Measurements from ENCODE around the gene SGO1.

Gene SGO1

DNA sequence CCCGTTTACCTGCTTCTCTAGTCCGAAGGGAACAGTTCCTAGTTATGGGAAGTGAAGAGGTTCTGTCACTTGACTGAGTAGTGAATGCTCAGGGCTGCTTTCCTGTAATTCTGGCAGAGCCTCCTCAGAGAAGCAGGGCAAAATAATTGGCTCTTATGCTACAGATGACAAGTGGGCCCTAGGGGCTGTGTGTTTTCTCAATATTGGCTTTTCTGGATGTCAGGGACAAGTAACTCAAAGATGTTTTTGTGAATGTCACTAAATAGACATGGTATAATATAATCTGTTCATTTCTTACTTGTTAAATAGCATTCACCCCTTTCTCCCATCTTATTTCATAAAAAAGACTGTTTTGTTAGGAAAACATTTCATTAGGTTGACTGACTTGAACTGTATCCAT lies 40.1 kb downstream of the SGO1 start:
- TF ChIP-seq, protein P1, sequence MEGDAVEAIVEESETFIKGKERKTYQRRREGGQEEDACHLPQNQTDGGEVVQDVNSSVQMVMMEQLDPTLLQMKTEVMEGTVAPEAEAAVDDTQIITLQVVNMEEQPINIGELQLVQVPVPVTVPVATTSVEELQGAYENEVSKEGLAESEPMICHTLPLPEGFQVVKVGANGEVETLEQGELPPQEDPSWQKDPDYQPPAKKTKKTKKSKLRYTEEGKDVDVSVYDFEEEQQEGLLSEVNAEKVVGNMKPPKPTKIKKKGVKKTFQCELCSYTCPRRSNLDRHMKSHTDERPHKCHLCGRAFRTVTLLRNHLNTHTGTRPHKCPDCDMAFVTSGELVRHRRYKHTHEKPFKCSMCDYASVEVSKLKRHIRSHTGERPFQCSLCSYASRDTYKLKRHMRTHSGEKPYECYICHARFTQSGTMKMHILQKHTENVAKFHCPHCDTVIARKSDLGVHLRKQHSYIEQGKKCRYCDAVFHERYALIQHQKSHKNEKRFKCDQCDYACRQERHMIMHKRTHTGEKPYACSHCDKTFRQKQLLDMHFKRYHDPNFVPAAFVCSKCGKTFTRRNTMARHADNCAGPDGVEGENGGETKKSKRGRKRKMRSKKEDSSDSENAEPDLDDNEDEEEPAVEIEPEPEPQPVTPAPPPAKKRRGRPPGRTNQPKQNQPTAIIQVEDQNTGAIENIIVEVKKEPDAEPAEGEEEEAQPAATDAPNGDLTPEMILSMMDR (IDR thresholded peaks at IDR 0.05; ENCODE audit: low read length) = no peak
- TF ChIP-seq EZH2phosphoT487 (IDR thresholded peaks at IDR 0.05; ENCODE audit: low read length) = no peak
- TF ChIP-seq EZH2 (optimal IDR thresholded peaks at IDR 0.05; ENCODE audit: low read depth, low read length) = no peak

DNA sequence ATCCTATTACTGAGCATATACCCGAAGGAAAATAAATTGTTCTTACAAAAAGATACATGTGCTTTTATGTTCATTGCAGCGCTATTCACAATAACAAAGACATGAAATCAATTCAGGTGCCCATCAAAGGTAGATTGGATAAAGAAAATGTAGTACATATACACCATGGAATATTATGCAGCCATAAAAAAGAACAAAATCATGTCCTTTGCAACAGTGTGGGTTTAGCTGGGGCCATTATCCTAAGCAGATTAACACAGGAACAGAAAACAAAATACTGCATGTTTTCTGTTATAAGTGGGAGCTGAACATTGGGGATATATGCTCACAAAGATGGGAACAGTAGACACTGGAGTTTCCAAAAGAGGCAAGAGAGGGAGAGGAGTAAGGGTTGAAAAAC lies 42.5 kb downstream of the SGO1 start:
- H3K27me3 ChIP-seq (replicated peaks; ENCODE audit: insufficient read depth, low read length) = no peaks in the 10 kb centered on the region
- no peaks in the 10 kb centered on the region for H3K9me3 ChIP-seq (replicated peaks; ENCODE audit: insufficient read depth, low read length)
- no peak for DNase-seq
- H3K79me2 ChIP-seq (ENCODE audit: low read length) = no peaks in the 10 kb centered on the region
- no peak overlapping the region for H3K4me3 ChIP-seq (ENCODE audit: low read length)
- no peak overlapping the region for H2AFZ ChIP-seq (ENCODE audit: low read length)
- H3K4me2 ChIP-seq (ENCODE audit: low read depth, low read length) = no peak overlapping the region
- H3K36me3 ChIP-seq (replicated peaks; ENCODE audit: insufficient read depth, low read length) = no peaks in the 10 kb centered on the region; the same call in 1 of the 2 replicates
- TF ChIP-seq EZH2phosphoT487 (IDR thresholded peaks at IDR 0.05; ENCODE audit: low read length) (no peak), EZH2 (optimal IDR thresholded peaks at IDR 0.05; ENCODE audit: low read depth, low read length) (no peak)
- TF ChIP-seq, protein P1 (IDR thresholded peaks at IDR 0.05; ENCODE audit: low read length) = no peak
- no peak overlapping the region for H3K27ac ChIP-seq (ENCODE audit: low read length)
- H3K9ac ChIP-seq (ENCODE audit: low read length) = no peak overlapping the region
- H3K4me1 ChIP-seq (ENCODE audit: low read length) = no peaks in the 10 kb centered on the region
- no peaks in the 10 kb centered on the region for H4K20me1 ChIP-seq (ENCODE audit: insufficient read depth, low read length)
- H3F3A ChIP-seq (ENCODE audit: insufficient read depth, low read length) = no peaks in the 10 kb centered on the region
- H3K9me2 ChIP-seq (replicated peaks; ENCODE audit: insufficient read depth, low read length) = no peaks in the 10 kb centered on the region

More for the DNA sequence above, 40.1 kb downstream of the SGO1 start:
- H2AFZ ChIP-seq (ENCODE audit: low read length) = no peak overlapping the region
- no peaks in the 10 kb centered on the region for H3K27me3 ChIP-seq (replicated peaks; ENCODE audit: insufficient read depth, low read length)
- H3K27ac ChIP-seq (ENCODE audit: low read length) = no peak overlapping the region
- H3K36me3 ChIP-seq (replicated peaks; ENCODE audit: insufficient read depth, low read length) = no peaks in the 10 kb centered on the region
- no peaks in the 10 kb centered on the region for H4K20me1 ChIP-seq (ENCODE audit: insufficient read depth, low read length)
- H3K9ac ChIP-seq (ENCODE audit: low read length) = no peak overlapping the region
- H3K4me3 ChIP-seq (ENCODE audit: low read length) = no peak overlapping the region
- H3F3A ChIP-seq (ENCODE audit: insufficient read depth, low read length) = no peaks in the 10 kb centered on the region
- no peaks in the 10 kb centered on the region for H3K9me3 ChIP-seq (replicated peaks; ENCODE audit: insufficient read depth, low read length)
- no peak for DNase-seq
- H3K4me1 ChIP-seq (ENCODE audit: low read length) = no peaks in the 10 kb centered on the region
- H3K79me2 ChIP-seq (ENCODE audit: low read length) = no peaks in the 10 kb centered on the region
- no peaks in the 10 kb centered on the region for H3K9me2 ChIP-seq (replicated peaks; ENCODE audit: insufficient read depth, low read length)
- H3K4me2 ChIP-seq (ENCODE audit: low read depth, low read length) = no peak overlapping the region

GRCh38 chr3:20142517-20142916 lies 43.5 kb downstream of the SGO1 start:
- TF ChIP-seq EZH2phosphoT487 (IDR thresholded peaks at IDR 0.05; ENCODE audit: low read length) (no peak), EZH2 (optimal IDR thresholded peaks at IDR 0.05; ENCODE audit: low read depth, low read length) (no peak)
- TF ChIP-seq, protein P1 (IDR thresholded peaks at IDR 0.05; ENCODE audit: low read length) = no peak
- no peaks in the 10 kb centered on the region for H3K9me2 ChIP-seq (replicated peaks; ENCODE audit: insufficient read depth, low read length)
- H3K4me1 ChIP-seq (ENCODE audit: low read length) = no peaks in the 10 kb centered on the region
- no peak overlapping the region for H2AFZ ChIP-seq (ENCODE audit: low read length)
- no peaks in the 10 kb centered on the region; the same call in 1 of the 2 replicates for H3K36me3 ChIP-seq (replicated peaks; ENCODE audit: insufficient read depth, low read length)
- no peaks in the 10 kb centered on the region for H3F3A ChIP-seq (ENCODE audit: insufficient read depth, low read length)
- H3K27ac ChIP-seq (ENCODE audit: low read length) = no peak overlapping the region
- H3K9me3 ChIP-seq (replicated peaks; ENCODE audit: insufficient read depth, low read length) = no peaks in the 10 kb centered on the region
- no peak overlapping the region for H3K9ac ChIP-seq (ENCODE audit: low read length)
- no peak overlapping the region for H3K4me3 ChIP-seq (ENCODE audit: low read length)
- H3K4me2 ChIP-seq (ENCODE audit: low read depth, low read length) = no peak overlapping the region
- DNase-seq = no peak
- H3K27me3 ChIP-seq (replicated peaks; ENCODE audit: insufficient read depth, low read length) = no peaks in the 10 kb centered on the region
- H3K79me2 ChIP-seq (ENCODE audit: low read length) = no peaks in the 10 kb centered on the region
- H4K20me1 ChIP-seq (ENCODE audit: insufficient read depth, low read length) = no peaks in the 10 kb centered on the region
